Loucy (cell line): ENCODE measurements around the gene SLC29A4.

Experiments
- H2AFZ ChIP-seq: fragments of 200-600 bp; sonication (generic); 2 replicates; pipeline ENCODE4 v1.6.0; 2016; ENCODE audit warnings: antibody characterized with exemption, mild to moderate bottlenecking, low read length, moderate library complexity
- H3F3A ChIP-seq: fragments of 200-600 bp; 2 replicates; pipeline ENCODE4 v1.6.0; 2016; ENCODE audit warnings: antibody characterized with exemption, low read depth, mild to moderate bottlenecking
- H3K27me3 ChIP-seq: fragments of 200-600 bp; sonication (generic); 2 replicates; pipeline ENCODE4 v1.6.1; 2014; ENCODE audit warnings: low read length, mild to moderate bottlenecking; ENCODE audit not compliant: insufficient read depth, poor library complexity, severe bottlenecking
- H3K36me3 ChIP-seq: fragments of 200-600 bp; sonication (generic); 2 replicates; pipeline ENCODE4 v1.6.1; 2016; ENCODE audit warnings: low read length; ENCODE audit not compliant: insufficient read depth
- H3K4me1 ChIP-seq: fragments of 200-600 bp; sonication (generic); 2 replicates; pipeline ENCODE4 v1.5.1; 2014; ENCODE audit warnings: low read length, mild to moderate bottlenecking; ENCODE audit not compliant: insufficient read depth, poor library complexity, severe bottlenecking
- H3K4me2 ChIP-seq: fragments of 200-600 bp; sonication (generic); 2 replicates; pipeline ENCODE4 v1.6.0; 2014; ENCODE audit warnings: antibody characterized with exemption, low read length, low read depth, mild to moderate bottlenecking; ENCODE audit not compliant: poor library complexity, severe bottlenecking
- H3K4me3 ChIP-seq: fragments of 200-600 bp; sonication (generic); 2 replicates; pipeline ENCODE4 v1.5.1; 2014; ENCODE audit warnings: low read length, mild to moderate bottlenecking, mixed read lengths; ENCODE audit not compliant: poor library complexity, severe bottlenecking
- H3K79me2 ChIP-seq: fragments of 200-600 bp; sonication (generic); 2 replicates; pipeline ENCODE4 v1.6.1; 2014; ENCODE audit warnings: low read length; ENCODE audit not compliant: insufficient read depth
- H3K9ac ChIP-seq: fragments of 200-600 bp; sonication (generic); 2 replicates; pipeline ENCODE4 v1.6.0; 2014; ENCODE audit warnings: mild to moderate bottlenecking, low read depth, low read length, moderate library complexity; ENCODE audit not compliant: poor library complexity, severe bottlenecking
- H3K9me2 ChIP-seq: fragments of 200-600 bp; sonication (generic); replicated peaks from 2 replicates; pipeline ENCODE4 v1.6.1; 2016; ENCODE audit warnings: low read depth, low read length, mixed read lengths
- H3K9me3 ChIP-seq: fragments of 200-600 bp; sonication (generic); 2 replicates; pipeline ENCODE4 v1.6.1; 2014; ENCODE audit warnings: mild to moderate bottlenecking, antibody characterized with exemption, low read length, low read depth; ENCODE audit not compliant: insufficient read depth
- H4K20me1 ChIP-seq: fragments of 200-600 bp; sonication (generic); 2 replicates; pipeline ENCODE4 v1.6.0; 2014; ENCODE audit warnings: antibody characterized with exemption, low read length, mild to moderate bottlenecking; ENCODE audit not compliant: insufficient read depth, poor library complexity, severe bottlenecking
- EZH2phosphoT487 ChIP-seq: fragments of 200-600 bp; IDR thresholded peaks from 2 replicates; pipeline ENCODE4 v1.6.1; 2018; ENCODE audit warnings: antibody characterized with exemption, mild to moderate bottlenecking, moderate library complexity, borderline replicate concordance
- TF ChIP-seq, protein P1 (sequence below): fragments of 200-600 bp; sonication (generic); conservative IDR thresholded peaks from 2 replicates; pipeline ENCODE4 v1.5.1; 2014; ENCODE audit warnings: mild to moderate bottlenecking, antibody characterized with exemption, low read length

Gene SLC29A4

GRCh38 chr7:5294169-5294987, 11.6 kb downstream of the SLC29A4 start:
- Histone ChIP-seq H3K4me2 (no peak overlapping the region), H3F3A (no peaks in the 10 kb centered on the region), H3K36me3 (no peaks in the 10 kb centered on the region), H3K4me3 (no peak overlapping the region), H3K4me1 (no peaks in the 10 kb centered on the region), H2AFZ (no peak overlapping the region), H3K9me3 (no peaks in the 10 kb centered on the region), H3K9ac (no peak overlapping the region), H3K79me2 (no peaks in the 10 kb centered on the region), H3K27me3 (no peaks in the 10 kb centered on the region), H3K9me2 (no peaks in the 10 kb centered on the region), H4K20me1 (no peaks in the 10 kb centered on the region)
- TF ChIP-seq, protein P1, sequence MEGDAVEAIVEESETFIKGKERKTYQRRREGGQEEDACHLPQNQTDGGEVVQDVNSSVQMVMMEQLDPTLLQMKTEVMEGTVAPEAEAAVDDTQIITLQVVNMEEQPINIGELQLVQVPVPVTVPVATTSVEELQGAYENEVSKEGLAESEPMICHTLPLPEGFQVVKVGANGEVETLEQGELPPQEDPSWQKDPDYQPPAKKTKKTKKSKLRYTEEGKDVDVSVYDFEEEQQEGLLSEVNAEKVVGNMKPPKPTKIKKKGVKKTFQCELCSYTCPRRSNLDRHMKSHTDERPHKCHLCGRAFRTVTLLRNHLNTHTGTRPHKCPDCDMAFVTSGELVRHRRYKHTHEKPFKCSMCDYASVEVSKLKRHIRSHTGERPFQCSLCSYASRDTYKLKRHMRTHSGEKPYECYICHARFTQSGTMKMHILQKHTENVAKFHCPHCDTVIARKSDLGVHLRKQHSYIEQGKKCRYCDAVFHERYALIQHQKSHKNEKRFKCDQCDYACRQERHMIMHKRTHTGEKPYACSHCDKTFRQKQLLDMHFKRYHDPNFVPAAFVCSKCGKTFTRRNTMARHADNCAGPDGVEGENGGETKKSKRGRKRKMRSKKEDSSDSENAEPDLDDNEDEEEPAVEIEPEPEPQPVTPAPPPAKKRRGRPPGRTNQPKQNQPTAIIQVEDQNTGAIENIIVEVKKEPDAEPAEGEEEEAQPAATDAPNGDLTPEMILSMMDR, result no peak
- TF ChIP-seq EZH2phosphoT487, result no peak

- no peaks in the 10 kb centered on the region for H3K4me1 ChIP-seq
- no peaks in the 10 kb centered on the region for H3K36me3 ChIP-seq
- no peak overlapping the region for H3K4me2 ChIP-seq
- no peak for TF ChIP-seq EZH2phosphoT487
- TF ChIP-seq, protein P1, result no peak
- no peaks in the 10 kb centered on the region for H3K9me2 ChIP-seq
- no peaks in the 10 kb centered on the region for H3F3A ChIP-seq
- H3K79me2 ChIP-seq, result no peaks in the 10 kb centered on the region
- H3K9me3 ChIP-seq, result no peaks in the 10 kb centered on the region
- H3K4me3 ChIP-seq, result no peak overlapping the region
- no peaks in the 10 kb centered on the region for H4K20me1 ChIP-seq
- H3K9ac ChIP-seq, result no peak overlapping the region
- no peak overlapping the region for H2AFZ ChIP-seq
- no peaks in the 10 kb centered on the region for H3K27me3 ChIP-seq
These were observed 12.6 kb downstream of the SLC29A4 start for GRCh38 chr7:5295039-5296014.

DNA sequence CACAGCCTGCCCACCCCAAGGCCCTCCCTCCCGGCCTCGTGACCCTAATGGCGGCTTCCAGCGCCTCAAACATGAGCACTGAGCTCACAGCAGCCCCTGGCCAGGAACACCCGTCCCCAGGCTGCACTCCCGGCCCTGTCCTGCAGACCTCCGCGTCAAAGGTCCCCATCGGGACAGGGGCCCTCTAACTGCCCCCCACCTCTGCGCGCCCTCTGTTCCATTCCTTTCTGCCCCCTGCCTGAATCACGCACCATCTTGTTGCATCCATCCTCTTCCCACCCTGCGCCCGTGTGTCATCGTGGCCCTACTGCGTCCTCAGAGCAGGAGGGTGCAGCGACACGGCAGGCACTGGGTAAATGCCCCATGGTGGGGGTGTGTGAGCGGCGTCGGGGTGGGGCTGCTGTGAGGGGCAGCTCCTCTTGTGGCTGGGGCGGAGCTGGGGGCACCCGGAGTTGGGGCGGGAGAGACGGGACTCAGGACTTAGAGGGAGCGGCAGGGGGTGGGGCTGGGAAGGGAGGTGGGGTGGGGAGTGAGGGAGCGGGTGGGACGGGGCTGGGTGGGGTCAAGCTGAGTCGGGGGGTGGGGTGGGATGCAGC, 13.4 kb downstream of the SLC29A4 start:
- Histone ChIP-seq H3K9me2 (no peaks in the 10 kb centered on the region), H2AFZ (no peak overlapping the region), H3K4me3 (no peak overlapping the region), H3K4me1 (no peaks in the 10 kb centered on the region), H3K36me3 (no peaks in the 10 kb centered on the region), H3K9me3 (no peaks in the 10 kb centered on the region), H3K27me3 (no peaks in the 10 kb centered on the region), H3K79me2 (no peaks in the 10 kb centered on the region), H3K9ac (no peak overlapping the region), H3K4me2 (no peak overlapping the region), H4K20me1 (no peaks in the 10 kb centered on the region), H3F3A (no peaks in the 10 kb centered on the region)
- TF ChIP-seq EZH2phosphoT487, result no peak
- TF ChIP-seq, protein P1, result no peak
